HG02571 (cell line): ENCODE measurements around the gene NOP16.
"Not testable (repeated sequence)": the region's sequence is repeated elsewhere in the genome, so short reads cannot be mapped to it uniquely, and the experiment has no call there.

Experiments used
- ATAC-seq: cut with Tn5 transposase; IDR thresholded peaks from one replicate; pipeline ENCODE4 v1.9.1; 2021; ENCODE audit warnings: mild to moderate bottlenecking, moderate library complexity; ENCODE audit not compliant: unreplicated experiment

The NOP16 gene

GRCh38 chr5:176410486-176411180 lies 22.2 kb upstream of the NOP16 start:
- ATAC-seq = no peak

- ATAC-seq = no peak
Measured at GRCh38 chr5:176409765-176410164, 21.4 kb upstream of the NOP16 start.

DNA sequence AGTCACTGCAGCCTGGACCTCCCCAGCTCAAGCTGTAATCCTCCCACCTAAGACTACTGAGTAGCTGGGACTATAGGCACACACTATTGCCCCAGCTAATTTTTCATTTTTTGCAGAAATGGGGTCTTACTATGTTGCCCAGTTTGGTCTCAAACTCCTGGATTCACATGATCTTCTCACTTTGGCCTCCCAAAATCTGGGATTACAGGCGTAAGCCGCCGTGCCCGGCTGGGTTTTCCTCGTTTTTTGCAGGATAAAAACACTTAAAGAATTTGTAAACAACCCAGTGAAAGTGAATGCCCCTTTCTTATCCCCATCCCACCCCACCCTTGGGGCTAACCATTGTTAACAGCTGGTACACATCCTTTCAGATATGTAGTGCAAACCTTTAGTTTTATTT lies 20.2 kb upstream of the NOP16 start:
- no peak for ATAC-seq

- not testable (repeated sequence) for ATAC-seq
Measured at GRCh38 chr5:176408252-176408573, 19.8 kb upstream of the NOP16 start.

- ATAC-seq = no peak
Measured at GRCh38 chr5:176407456-176408251, 19.3 kb upstream of the NOP16 start.

DNA sequence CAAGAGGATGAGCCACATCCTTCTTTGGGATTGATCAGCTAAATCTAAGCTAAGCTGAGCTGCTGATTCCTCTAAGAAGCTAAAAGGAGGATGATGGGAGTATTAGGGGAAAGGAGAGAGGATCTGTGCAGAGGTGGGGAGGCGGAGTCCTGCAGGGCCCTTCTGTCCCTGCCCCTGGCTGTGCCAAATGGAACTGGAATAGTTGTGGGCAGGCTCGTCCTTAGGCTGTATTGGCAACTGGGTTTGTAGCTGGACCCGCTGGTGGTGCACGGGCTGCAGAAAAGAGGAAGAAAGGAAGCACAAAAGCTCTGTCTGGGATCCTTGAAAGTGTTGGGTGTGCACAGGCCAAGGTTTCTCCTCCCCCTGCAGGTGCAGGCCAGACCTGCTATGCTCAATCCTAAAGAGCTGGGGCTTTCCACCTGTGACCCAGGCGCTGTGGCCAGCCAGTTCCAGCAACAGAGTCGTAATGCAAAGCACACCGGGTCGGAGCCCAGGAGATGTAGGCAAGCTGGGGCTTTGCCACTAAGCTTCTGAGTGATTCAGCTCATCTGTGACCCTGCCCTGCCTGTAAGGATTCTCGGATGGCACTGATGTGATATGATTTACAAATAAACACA lies 18.1 kb upstream of the NOP16 start:
- no peak for ATAC-seq

GRCh38 chr5:176405656-176406435 lies 17.4 kb upstream of the NOP16 start:
- ATAC-seq = no peak

DNA sequence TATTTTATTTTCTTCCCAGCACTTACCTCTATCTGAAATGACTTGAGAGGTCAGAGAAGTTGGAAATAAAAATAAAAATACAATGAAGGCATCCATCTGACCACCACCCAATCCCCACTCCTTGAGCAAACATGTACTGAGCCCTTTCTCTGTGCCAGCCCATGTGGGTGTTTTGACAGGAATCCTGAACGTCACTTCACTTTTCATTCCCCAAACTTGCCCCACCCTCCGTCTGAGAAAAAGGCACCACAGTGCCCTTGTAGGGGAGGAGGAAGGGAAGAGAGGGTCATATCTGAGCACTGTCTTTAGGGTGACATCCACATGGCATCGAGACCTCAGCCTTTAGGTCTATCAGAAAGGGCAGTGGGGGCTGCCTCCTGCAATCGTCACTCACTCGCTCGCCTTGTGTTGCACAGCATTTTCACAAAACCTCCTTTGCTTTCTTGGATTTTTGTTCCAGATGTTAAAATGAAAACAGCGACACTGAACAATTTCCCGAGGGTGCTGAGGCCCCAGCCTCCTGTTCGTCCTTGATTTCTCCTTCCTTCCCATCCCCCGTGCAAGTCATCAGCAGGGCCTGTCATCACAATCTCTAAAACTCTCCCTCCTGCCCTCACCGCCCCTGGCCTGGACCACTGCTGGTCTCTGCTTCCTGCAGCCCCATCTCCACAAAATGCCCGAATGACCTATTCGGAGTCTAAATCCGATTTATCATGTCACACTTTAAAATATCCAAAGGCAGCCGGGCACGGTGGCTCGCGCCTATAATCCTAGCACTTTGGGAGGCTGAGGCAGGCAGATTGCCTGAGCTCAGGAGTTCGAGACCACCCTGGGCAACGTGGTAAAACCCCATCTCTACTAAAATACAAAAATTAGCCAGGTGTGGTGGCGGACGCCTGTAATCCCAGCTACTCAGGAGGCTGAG lies 13.1 kb upstream of the NOP16 start:
- no peak for ATAC-seq

DNA sequence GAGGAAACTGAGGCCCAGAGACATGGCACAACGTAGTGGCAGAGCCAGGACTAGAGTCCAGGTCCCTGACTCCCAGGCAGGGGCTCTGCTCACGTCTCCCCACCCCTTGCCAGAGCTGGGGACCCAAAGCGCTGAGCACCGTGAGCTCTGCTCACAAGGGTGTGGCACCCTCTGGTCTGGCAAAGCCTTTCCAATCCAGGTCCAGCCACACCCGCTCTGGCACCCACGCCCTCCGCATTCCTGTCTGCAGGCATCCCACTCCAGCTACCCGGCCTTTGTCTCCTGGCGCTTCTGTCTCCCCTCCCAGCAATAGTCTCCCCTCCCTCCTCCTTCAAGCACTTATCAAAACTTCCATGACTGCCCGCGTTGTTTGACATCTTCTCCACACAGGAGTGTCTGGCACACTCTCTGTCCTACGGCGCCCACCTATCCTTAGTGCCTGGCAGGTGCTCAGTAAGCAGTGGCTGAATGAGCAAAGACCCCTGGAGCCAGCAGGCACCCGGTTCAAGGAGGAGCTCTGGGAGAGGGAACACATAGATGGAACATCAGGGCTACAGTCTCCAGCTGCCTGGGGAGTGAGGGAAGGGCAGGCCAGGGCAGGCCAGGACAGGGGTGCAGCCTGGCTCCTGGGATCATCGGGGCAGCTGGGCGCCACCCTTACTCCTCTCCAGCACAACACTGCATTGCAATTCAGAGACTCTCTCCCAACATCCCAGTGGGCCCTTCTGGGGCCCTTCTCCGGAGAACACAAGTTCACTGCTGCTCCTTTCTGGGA lies 12.2 kb upstream of the NOP16 start:
- no peak for ATAC-seq

GRCh38 chr5:176397736-176398420 lies 9.5 kb upstream of the NOP16 start:
- ATAC-seq = no peak

DNA sequence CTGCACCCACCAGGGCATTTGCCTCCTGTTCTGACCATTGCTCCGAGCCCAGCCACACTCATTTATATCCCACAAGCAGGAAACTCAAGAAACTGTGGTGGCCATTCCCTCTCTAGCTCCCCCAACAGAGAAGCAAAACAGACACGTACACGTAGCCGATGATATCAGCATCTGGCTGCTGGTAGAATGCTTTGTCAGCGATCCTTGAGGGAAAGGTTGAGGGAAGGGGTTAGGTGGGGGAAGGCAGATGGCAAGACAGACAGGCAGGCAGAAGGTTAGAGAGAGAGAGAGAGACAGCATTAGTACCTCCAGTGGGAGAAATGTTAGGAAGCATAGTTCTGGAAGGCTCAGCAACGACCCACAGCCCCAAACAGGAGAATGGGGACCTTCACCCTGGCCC lies 7.9 kb upstream of the NOP16 start:
- ATAC-seq = no peak

DNA sequence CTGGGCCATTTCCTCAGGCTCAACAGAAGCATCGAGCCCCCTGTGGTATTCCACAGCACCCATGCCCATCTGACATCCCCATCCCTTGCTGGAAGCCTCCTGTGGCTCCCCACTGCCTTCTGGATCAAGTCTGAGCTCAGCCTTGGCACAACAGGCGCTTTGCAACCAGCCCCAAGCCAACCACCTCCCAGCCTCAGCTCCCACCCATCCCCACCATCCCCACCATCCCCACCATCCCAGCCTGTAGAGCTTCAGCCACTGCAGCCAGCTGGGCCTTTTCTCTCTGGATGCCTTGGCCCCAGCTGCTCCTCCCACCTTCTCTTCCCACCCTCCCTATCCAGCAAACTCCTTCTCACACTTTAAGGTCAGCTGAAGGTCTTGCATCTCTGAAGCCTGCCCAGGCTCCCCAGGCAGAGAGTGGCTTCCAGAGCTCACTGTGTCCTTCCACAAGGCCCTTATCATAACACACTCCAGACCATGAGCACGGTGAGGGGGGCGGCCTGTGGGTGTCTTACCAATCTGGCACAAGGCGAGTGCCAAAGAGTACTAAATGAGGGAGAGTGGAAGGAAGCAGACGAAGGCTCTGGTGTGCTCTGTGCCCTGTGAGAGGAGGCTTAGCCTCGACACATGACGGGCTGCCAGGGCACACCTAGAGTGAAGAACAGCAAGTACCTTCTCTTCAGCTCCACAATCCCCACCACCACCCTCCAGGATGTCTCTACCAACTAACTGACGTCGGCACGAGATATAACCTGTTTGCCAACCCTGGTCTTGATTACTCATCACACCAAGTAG lies 6.7 kb upstream of the NOP16 start:
- ATAC-seq = no peak

DNA sequence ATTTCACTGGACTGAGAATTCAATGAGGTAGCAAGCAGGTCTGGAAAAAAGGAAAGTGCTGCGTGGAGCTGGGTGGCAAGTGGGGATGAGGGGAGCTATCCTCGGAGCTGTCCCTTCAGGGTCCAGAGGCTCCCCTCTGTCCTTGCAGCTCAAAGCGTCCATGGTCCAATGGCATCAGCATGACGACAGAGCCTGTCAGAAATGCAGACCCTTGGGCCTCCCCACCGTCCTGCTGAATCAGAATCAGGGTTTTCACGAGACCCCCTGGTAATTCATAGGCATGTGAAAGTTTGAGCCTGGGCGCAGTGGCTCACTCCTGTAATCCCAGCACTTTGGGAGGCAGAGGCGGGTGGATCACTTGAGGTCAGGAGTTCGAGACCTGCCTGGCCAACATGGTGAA lies 5.7 kb upstream of the NOP16 start:
- no peak for ATAC-seq

DNA sequence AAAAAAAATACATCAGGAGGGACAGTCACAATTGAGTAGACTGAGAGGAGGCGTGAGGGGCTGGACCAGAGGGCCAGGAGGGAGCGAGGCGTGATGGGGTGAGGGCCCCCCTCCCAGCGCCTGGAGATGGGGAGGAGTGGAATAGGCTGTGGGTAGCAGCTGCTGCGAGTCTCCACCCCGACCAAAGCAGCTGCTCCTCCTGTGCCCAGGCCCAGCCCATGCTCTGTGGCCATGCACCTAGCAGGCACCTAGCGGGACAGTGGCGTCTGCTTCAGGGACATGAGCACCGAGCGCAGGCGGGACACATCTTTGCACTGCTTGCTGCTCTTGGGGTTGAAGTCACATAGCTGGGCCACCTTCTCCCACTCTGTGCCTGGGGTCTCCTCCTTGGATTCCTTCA lies 4.1 kb upstream of the NOP16 start:
- ATAC-seq = no peak

DNA sequence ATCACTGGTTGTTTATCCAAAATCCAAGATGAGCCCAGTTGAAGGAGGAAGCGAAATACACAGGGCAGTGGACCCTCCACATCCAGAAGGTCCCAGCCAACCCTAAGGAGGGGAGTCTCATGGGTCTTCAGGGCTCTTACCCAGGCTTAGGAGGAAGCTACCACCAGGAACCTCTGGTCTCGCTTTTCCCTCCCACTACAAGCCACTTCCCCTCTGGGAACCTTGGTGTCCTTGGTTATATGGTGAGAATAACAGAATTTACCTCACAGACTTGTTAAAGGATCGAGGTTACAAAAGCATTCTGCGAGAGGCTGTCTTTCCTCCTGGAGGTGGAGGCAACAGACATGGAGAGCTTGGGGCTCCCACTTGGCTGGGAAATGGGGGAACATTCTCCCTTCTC lies 3.6 kb upstream of the NOP16 start:
- ATAC-seq = no peak

- ATAC-seq = no peak
Measured at GRCh38 chr5:176391479-176391878, 3.1 kb upstream of the NOP16 start.

GRCh38 chr5:176389135-176390123 lies 1.0 kb upstream of the NOP16 start:
- ATAC-seq = peak; percentile 24
